ENCODE data around the gene BCKDK.
A peak's percentile ranks its signal among the peaks of the same experiment; 100 is the strongest.

Gene BCKDK

GRCh38 chr16:31080756-31081419 is 27.3 kb upstream of the BCKDK start:
- DNase-seq: no peak

DNA sequence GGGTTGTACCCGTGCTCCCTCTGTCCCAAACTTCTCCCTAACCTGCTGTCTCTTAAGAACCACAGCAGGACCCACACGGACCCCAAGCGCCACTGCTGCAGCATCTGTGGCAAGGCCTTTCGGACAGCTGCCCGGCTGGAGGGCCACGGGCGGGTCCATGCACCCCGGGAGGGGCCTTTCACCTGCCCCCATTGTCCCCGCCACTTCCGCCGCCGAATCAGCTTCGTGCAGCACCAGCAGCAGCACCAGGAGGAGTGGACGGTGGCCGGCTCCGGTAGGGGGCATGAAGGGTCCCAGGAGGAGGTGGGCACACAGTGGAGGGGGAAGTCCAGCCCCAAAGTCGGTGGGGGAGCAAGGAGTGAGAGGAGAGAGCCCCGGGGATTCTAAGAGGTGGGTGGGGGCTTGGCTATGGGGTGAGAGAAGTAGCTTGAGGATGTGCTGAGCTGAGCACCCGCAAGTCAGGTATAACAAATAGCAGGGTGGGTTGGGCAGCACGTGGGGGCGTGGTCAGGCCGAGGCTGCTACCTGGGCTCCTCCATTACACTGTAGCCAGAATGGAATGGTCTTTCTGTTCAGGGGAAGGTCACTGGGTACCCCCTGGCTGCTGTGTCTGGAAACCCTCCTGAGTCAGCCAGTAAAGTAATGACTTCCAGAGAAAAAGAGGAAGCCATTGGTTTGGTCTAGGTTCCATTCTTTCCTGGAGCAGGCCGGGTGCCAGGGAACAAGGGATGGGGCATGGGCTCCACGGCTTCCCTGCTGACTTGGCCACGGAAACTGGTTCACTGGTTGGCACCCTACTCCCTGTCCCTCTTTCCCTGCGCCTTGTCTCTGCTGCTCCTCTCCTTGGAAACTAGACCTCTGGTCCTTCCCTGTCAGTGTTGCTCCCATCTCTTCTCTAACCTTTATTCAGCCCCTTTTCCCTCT is 26.5 kb upstream of the BCKDK start:
- no peak for DNase-seq

DNA sequence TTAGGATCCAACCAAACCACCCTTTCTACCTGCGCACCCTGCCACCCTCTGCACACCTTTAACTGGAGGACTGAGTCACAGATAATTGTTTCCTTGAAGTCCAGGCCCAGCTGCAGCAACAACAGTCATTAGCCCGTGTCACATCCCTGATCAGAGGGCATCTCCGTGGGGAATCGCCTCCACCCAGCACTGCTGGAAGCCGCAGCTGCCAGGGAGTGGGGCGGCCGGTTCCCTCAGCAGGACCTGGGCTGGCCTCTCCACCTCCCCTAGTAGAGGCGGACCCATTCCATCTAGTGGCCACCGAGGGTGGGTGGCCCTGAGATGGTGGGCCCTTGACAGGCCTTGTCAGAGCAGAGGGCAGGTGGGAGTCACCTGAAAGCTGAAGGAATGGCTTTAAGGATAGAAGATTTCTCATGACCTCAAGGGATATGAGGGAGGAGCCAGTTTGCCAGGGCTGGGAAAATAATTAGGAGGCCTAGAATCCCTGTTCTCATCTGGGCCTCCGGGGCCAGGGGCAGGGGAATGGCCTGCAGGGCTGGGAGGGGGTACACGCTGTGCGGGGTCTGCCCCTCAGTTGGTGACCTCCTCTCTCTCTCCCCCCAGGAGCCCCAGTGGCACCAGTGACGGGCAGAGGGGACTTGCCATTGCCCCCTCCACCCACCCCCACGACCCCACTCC is 25.7 kb upstream of the BCKDK start:
- no peak for DNase-seq

GRCh38 chr16:31083081-31083480 is 25.1 kb upstream of the BCKDK start:
- DNase-seq: no peak

- no peak for DNase-seq
Measured at GRCh38 chr16:31083556-31083955, 24.6 kb upstream of the BCKDK start.

- DNase-seq: no peak
Measured at GRCh38 chr16:31083981-31084380, 24.2 kb upstream of the BCKDK start.

DNA sequence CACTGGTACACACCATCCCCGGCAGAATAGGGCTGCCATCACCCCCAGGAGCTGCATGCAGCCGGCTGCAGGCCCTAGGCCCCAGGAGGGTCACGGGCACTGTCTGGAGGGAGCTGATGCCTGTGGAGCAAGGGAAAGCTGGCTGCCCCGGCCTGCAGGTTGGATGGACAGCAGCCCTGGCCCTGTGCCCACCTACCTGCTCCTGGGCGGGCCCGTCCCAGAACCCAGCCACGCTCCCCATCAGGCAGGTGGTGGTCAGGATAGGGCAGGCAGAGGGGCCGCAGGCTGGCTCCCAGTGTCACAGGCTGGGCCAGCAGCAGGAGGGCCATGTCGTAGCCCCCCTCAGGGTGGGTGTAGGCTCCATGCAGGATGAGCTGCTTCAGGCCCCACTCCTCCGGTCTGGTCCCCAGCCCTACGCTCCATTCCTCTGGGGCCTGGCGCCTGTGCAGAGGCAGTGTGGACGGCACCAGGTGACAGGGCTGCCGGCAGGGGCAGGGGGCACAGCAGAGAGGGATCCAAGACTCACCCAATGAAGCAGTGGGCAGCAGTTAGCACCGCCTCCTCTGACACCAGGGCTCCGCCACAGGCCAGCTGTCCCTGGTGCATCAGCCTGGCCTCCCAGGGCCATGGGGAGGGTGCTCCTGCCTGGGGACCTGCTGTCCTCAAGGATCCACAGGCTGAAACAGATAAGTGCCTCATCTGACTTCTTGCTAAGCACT is 23.4 kb upstream of the BCKDK start:
- DNase-seq: no peak

- DNase-seq: no peak
Measured at GRCh38 chr16:31085411-31085810, 22.8 kb upstream of the BCKDK start.

GRCh38 chr16:31085873-31086628 is 22.1 kb upstream of the BCKDK start:
- no peak for DNase-seq

DNA sequence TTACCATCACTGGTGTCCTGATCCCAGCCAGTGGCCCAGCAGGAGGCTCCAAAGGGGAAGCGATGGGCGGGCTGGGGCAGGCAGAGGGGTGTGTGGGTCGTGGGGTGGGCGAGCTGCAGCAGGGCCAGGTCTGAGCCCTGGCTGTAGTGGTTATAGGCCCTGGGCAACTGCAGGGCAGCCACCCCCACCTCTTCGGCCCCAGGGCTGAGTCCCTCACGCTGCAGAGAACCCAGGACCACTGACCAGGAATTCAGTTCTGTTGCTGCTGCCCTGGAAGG is 21.6 kb upstream of the BCKDK start:
- no peak for DNase-seq

GRCh38 chr16:31087481-31087880 is 20.7 kb upstream of the BCKDK start:
- DNase-seq: no peak

DNA sequence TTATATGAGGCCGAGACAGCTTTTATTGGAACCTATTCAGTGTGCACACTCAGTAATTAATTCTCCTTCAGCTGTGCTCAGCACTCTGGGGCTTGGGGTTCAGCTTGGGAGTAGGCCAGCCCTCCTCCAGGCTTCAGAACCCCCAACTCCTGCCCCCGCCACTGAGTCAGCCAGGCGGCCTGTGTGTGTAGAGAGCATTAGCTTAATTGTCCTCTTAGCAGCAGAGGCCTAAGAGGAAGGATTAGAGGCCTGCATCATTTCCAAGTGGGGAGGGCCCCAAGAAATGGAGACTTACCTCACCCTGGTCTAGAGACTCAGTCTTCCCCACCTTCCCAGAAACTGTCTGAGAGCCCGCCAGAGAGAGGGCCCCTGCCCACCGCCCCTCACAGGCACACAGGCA is 20.2 kb upstream of the BCKDK start:
- no peak for DNase-seq

DNA sequence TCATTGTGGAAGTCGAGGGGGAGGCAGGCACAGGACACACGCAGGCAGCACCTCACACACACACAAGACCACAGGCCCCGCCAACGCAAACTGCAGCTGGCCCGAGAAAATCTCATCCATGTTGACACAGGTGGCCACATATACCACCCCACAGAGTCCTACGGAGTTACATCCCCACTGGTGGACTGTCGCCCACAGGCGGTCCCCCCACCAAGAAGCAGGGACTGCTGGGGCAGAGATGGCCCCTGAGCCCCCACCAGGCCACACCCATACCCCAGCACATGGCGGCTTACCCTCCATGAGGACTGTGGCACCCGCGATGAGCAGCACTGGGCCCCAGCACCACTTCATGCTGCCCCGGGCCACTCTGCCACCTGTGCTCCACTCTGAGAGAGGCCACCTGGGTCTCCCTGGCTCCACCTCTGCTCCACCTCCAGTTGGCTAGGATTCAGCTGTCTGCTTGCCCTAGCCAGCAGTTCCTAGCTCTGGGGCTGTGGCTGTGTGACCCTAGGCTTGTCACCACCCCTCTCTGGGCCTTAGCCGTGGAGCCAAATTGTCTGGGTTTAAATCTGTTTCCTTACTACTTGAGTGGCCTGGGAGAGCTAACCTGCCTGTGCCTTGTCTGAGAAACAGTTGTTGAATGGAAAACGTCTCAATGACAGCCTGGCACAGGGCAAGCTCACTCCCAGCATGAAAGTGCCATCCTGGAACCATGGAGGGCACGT is 19.6 kb upstream of the BCKDK start, which contains the start of gene PRSS53:
PRSS53 (minus strand) TSS at position 485 of the 725 bp plus-strand sequence; CDS start at position 351, 134 bp downstream.
- no peak for DNase-seq

- no peak for DNase-seq
Measured at GRCh38 chr16:31089199-31089598, 19.0 kb upstream of the BCKDK start.

DNA sequence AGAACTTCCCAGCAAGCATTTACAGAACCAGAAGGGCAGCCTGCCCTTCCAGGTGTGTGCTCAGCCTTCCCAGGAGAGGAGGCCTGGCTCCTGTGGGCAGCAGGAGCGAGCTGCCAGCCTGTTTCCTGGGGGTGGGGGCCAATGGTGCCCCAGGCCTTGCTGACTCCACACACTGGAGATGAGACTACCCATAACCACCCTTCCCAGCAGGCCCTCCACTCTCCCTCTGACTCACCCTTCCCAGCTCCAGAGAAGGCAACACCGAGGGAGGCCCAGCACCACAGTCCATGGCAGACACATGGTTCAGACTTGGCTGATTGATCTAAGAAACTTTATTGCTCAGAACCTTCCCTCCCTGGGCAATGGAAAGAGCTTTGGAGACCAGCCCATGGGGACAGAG is 17.6 kb upstream of the BCKDK start:
- no peak for DNase-seq

- DNase-seq: no peak
Measured at GRCh38 chr16:31092330-31092729, 15.9 kb upstream of the BCKDK start.

GRCh38 chr16:31093132-31093703 is 15.0 kb upstream of the BCKDK start:
- no peak for DNase-seq

GRCh38 chr16:31094088-31094423 is 14.1 kb upstream of the BCKDK start:
- peak; percentile 36 for DNase-seq

DNA sequence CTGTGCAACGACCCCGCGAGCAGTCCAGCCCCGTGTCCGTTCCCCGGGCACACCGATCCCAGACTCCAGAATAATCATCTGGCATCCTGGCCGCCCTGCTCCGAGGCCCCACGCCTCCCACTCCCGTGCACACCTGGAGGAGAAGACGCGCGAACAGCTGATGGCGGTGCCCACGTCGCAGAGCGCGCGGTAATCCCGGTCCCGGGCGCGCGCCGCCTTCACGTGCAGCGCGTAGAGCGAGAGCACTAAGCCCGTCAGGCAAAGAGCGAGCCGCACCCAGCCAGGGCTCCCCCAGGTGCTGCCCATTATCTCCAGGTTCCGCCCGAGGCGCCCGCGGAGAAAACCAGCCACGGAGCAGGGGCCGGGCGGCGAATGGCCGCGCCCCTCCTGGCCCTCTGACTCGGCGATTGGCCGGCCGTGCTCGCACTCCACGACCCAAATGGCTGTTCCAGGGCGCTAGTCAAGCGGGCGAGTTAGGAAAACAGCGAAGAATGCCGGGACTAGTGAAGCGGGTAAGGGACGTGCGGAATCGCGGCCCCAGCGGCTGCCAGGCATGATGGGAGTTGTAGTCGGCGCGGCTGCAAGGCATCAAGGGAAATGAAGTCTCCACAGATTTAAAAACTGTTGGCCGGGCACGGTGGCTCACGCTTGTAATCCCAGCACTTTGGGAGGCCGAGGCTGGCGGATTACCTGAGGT is 13.6 kb upstream of the BCKDK start, which contains the start of gene VKORC1:
VKORC1 (minus strand) TSS at position 374 of the 697 bp plus-strand sequence; CDS start at position 306, 68 bp downstream.
- peak; percentile 98 for DNase-seq

DNA sequence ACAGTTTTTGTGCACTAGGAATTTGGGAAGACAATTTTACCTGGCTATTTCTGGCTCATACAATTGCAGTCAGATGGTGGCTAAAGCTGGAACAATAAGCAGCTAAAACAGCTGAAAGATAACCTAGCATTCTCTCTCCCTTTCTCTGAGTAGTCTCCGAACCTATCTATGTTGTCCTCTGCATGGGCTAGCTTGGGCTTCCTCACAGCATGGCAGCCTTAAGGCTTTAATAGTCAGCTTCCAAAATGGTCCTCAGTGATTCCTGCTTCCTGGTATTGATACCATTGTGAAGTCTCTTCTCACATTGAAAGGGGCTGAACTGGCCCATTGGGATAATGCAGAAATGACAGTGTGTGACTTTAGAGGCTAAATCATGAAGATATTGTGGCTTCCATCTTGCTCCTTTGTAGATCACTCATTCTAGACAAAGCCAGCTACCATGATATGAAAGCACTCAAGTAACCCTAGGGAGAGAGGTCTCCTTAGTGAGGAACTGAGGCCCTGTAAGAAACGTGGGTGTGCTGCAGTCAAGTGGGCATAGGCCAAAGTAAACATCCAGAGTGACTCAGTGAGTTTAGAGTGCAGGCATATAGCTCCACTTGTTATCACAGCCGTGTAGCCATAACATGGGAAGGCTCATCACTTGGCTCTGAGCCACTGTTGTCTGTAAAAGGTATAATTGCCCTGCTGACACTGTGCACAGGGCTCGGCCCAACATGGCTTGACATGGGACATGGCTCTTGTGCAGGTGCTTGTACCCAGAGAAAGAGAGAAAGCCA is 8.1 kb upstream of the BCKDK start:
- DNase-seq: no peak
